ENCODE data around the gene P4HB.
"Not testable (repeated sequence)": the region's sequence is repeated elsewhere in the genome, so short reads cannot be mapped to it uniquely, and the experiment has no call there.

Gene P4HB

DNA sequence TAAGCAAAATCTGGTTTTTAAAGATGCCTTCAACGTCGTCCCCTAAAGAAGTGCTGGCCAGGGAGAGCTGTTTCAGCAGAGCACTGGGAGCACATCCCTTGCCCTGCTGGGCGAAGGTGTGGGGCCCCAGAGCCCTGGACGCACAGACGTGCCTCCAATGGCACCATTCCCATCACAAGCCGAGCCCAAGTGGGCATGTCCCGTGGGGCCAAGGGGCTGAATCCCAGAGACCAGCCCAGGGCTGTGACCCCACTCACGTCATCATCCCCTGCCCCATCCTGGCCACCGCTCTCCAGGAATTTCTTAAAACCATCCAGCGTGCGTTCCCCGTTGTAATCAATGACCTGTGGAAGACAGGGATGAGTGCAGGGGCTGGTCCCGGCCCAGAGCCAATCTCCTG, 15.4 kb downstream of the P4HB start:
- no peak for DNase-seq

DNA sequence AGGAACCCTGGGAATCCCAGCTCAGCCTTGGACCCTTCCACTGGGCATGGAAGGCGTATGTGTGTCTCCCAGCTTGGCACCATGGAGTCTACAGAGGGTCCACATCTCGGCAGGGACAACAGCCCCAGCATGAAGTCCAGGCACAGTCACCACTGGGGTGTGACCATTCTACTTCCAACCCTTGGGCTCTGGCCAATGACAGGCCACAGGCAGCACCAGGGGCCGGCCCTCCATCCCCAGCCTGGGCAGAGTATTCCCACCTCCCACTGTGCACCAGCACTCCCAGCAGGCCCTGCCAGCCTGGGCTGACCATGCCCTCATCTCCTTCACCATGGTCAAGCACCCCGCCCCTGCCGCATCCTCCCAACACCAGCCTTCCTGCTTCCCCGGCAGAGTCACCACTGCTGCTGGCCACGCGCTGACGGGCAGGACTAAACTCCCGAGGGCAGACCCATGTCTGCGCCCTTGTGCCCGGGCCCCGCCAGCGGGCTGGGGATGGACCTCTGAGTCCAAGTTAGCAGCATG, 15.9 kb downstream of the P4HB start:
- DNase-seq = no peak

DNA sequence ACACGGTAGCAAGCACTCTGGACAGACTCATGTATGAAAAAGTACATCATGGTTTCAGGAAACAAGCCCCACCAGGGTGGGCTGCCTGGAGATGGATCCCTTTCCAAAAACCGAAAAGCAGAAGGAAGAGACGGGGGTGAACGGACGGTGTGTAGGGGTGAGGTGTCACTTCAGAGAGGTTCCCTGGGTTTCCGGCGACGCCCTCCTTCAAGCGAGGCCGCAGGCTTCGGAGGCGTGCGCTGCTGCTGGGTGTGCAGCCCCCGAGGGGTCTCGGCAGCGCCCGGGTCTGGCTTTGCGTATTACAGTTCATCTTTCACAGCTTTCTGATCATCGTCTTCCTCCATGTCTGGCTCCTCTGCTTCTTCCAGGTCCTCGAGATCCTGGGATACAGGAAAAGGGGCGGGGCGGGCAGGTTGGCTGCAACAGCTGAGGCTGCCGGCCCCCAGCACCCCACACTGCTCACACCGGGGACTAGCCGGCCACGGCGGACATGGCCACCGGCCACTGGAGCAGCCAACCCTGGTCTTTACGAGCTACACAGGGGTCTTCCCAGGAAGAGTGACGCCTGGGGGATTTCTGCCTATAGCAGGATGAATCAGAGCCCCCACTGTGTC, 16.5 kb downstream of the P4HB start:
- DNase-seq = no peak

DNA sequence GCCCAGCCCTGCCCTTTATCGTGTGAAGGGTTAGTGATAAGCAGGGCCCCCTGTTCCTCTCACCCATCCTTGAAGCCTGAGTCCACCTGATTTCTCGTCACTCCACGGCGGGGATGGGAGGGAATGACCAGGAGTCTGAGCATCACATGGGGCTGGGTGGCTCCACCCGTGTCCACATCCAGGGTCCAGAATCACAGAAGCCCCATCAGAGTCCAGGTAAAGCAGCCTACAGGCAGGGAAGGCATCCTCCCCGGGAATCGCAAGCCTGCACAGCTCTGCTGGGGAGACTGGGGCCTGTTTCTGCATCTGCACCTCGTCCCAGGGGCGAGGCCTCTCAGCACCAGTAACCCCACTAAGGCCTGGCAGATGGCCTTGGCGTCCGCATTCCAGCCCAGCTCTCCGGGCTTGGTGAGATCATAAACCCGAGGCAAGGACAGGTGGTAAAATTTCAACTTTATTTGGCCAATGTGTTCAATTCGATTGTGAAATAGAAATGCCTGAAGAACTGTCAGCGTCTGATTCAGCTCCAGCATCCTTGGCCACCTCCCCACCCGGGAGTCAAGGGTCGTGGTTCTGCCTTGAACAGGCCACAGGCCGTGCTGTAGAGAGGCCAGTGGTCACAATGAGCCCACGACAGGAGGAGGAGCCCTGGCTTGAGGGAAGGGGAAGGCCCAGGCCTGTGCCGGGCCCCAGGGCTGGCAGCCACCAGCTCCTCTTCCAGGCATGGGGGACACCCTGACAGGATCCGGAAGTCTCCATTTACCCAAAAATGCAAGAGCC, 17.4 kb downstream of the P4HB start:
- no peak for DNase-seq

DNA sequence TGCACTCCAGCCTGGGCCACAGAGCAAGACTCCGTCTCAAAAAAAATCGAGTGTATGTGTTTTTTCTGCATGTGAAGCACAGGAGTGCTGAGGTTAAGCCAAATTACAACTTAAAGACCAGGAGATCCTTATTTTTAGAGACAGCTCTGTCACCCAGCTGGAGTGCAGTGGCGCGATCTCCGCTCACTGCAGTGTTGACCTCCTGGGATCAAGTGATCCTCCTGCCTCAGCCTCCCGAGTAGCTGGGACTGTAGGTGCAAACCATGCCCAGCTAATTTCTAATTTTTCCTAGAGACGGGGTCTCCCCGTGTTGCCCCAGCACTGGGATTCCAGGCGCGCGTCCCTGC, 18.0 kb downstream of the P4HB start:
- DNase-seq = no peak

DNA sequence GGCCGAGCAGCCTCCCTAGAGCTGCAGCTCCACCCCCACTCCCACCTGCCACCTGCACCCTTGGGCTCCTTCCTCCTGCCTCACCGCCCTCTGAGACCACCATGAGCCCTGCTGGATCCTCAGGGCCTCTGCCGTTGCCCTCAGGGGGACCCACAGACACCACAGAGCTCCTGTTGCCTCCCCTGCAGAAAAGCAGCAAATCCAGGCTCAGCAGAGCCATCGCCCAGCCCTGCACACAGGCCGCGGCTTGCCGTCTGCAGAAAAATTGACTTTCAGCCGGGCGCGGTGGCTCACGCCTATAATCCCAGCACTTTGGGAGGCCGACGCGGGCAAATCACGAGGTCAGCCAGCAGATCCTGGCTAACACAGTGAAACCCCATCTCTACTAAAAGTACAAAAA, 18.5 kb downstream of the P4HB start:
- no peak for DNase-seq

DNA sequence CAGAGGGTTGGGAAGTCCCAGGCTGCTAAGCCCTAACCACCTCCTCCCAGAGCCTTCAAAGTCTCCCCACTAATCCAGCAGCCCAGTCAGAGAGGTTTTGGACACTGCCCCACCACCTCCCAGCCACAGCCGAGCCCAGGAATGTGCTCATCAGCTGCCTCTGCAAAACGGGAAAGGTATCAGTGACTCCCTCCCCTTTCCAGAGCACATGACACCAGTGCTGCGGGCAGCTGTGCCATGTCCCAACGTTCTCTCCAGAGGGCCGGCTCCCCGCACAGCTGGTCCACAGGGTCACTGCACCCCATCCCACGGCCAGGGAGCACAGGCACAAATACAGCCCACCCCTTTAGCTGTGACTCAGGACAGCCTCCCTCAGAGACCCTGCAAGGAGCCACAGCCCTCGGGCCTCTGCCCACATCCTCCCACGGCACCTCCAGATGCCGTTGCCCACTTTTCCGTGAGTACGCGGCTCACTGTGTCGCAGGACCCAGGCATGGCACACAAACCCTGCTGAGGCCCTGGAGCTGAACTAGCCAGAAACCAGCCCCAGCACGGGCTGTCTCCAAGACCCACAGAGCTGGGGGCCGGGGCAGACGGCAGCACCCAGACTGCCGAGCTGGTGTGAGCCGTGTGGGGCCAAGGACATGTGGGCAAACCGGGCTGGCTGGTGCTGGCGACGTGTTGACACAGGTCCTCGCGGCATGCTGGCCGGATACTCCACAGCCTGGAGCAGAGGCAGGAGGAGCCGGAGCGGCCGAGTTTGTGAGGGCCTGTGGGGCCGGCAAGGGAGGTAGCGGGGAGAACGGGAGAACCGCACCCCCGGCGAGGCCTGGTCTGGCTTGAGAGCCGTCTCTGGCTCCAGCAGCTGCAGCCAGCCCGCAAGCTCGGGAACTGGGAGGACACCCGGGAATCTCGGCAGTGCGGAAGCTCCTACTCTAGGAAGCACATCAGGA, 19.2 kb downstream of the P4HB start:
- no peak for DNase-seq

DNA sequence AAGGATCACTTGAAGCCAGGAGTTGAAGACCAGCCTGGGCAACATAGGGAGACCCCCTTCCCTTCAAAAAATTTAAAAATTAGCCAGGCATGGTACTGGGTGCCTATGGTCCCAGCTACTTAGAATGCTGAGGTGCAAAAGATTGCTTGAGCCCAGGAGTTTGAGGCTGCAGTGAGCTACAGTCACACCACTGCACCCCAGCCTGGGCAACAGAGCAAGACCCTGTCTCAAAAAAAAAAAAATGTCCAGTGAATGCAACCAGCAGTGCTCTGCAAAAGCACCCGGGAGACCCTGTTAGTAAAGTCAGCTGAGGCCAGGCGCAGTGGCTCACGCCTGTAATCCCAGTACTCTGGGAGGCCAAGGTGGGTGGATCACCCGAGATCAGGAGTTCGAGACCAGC, 20.3 kb downstream of the P4HB start:
- not testable (repeated sequence) for DNase-seq

DNA sequence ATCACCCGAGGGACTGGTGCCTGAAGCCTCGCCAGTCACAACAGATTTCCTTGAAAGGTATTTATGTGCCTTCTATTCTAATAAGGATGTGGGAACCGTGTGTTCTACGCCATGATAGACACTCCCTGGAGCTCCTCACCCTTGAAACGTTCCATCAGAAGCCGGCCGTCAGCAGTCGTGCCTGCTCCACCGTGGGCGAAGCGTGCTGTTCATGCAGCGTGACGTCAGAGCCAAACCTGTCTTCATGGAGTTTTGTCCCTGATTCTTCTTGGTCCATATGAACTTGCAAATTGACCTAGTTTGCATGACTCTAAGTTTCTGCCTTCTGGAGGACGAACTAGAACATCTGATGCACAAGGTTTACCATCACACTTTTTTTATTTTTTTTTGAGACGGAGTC, 21.0 kb downstream of the P4HB start:
- DNase-seq = no peak

DNA sequence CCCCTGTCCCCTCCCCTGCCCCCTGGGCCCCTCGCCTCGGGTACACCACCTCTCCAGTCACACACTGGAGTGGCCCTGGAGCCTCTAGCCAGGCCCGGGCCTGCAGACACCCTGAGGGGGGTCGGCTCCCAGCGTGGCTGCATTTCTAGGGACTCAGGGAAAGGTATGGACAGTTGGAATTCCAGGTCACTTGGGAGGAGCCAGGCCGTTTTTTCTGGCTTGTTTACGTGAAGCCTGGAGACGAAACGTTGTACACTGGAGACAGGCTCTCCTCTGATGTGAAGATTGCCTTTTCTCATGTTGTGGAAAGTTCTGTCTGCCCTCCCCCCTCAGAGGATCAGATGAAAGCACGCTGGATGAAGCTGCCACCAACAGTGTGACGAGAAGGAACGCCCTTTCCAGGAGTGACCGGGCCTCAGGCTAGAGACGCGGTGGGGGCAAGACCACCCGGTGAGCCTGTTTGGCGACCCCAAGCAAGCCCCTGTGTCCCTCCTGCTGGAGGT, 21.5 kb downstream of the P4HB start:
- no peak for DNase-seq

DNA sequence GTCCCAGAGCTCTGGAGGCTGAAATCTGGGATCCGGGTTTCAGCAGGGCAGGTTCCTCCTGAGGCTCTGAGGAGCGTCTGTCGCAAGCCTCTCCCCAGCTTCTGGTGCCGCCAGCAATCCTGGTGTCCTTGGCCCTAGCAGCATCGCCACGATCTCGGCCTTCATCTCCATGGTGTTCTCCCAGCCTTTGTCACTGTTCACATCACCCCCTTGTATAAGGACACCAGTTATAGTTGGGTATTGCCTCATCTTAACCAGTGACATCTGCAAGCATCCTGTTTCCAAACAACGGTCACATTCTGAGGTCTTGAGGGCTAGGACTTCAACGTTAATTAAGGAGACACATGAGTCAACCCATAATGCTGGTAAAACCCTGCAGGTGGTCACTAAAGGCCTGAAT, 22.7 kb downstream of the P4HB start:
- DNase-seq = no peak

DNA sequence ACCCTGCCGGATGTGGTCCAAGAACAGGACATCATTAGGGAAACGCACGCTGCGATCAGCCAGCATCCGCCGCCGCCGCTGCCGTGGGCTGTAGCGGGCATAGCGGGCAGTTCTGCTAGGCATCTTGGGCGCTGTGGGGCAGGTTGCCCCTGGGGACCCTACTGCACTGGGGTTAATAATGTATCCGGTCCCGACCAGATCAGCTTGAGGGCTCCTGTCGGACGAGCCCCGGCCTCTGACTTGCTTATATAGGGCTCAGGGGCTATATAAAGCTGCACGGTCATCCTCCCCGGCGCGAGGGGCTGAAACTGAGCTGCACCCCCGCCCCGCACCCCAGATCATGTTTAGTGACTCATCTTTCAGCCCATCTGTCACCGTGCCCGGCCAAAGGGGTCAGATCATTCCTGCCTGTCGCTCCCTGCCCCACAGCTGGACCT, 25.5 kb downstream of the P4HB start, which contains the start of gene PPP1R27:
TSS of gene PPP1R27 (minus strand) at position 220 of the 437 bp plus-strand sequence. CDS start at position 123, 97 bp downstream.
- no peak for DNase-seq

DNA sequence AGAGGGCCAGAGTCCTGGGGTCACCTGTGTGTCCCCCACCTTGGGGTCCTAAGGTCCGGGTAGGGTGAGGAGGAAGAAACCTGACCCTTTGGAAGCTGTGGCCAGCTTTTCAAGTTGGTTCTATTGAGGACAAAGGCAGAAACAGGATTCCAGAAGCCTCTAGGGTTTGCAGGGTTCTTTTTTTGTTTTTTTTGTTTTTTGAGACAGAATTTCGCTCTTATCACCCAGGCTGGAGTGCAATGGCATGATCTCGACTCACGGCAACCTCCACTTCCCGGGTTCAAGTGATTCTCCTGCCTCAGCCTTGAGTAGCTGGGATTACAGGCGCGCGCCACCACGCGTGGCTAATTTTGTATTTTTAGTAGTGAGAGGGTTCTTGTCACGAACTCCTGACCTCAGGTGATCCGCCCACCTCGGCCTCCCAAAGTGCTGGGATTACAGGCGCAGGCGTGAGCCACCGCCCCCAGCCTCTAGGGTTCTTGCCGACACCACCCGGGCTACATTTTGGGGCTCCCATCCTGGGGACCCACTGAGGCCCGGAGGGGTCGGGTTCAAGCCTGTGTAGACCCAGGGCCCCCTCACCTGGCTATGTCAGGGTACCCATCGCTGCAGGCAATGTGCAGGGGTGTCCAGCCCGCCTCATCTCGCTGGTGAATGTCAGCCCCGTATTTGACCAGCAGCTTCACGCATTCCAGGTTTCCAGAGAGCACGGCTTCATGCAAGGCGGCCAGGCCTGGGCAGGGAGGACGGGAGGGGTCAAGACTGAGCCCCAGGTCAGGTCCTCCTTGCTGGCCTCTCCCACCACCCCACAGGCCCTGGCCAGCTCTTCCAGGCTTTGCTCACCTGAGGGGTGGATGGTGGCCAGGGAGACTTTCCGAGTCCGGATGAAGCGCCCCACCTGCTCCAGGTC, 26.2 kb downstream of the P4HB start:
- DNase-seq = no peak

DNA sequence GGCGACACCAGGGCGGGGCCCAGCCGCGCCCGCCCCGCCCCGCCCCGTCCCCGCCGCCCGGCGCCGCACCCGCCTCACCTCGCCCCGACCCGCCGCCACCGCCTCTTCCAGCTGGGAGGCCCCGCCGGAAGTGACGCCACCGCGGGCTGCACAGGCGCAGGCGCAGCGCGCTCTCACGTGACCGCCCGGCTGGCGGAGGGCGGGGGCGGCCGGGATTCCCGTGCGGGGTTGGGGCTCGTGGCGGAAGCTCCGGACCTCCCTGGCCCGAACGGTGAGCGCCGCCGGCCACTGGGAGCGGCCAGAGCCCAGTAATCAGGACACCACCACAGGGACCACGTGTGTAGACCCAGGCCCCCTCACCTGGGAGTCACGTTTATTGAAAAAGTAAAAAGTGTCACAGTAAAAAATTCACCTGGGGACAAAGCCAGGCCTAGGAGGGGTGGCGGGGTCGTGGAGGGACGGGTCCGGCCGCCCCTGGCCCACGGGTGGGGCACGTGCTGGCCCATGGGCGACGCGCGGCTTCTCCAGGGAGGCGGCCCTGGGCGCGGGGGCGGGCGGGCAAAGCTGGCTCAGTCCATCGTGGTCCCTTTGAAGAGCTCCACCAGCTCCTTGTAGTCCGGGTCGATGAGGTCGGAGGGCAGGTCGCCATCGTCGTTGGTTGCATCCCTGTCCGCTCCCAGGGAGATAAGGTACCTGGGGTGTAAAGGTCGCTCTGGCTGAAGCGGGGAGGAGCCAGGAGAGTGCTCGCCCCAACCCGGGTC, 27.0 kb downstream of the P4HB start, which contains the start of gene MCRIP1:
TSS of gene MCRIP1 (minus strand) at position 132 of the 761 bp plus-strand sequence. CDS start 8,785 bp downstream, outside the sequence.
- peak; percentile 97 to 98 for DNase-seq

DNA sequence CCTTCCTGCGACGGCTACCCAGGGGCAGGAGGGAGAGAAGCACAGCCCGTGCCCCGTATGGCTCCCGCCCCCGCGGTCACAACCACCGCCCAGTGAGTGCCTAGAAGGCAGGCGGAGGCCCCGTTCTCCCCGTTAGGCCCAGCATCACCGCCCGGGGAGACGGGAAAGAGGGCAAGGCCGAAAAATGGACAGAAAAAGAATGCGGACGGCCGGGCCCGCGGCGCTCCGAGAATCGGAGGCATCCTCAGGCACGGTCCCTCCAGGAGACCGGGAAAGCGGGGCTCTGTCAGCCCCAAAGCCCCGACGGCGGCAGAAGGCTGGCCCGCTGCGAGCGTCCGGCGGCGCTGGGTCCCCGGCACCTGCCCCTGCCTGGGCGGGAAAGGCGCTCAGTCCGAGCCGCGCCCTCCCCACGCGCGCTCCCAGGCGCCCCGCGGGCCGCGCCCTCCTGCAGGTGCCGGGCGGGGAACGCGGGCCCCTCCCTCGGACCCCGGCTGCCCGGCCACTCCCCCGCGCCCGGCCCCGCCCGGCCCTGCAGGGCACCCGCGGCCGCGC, 27.7 kb downstream of the P4HB start:
- DNase-seq = peak; percentile 60 to 62

DNA sequence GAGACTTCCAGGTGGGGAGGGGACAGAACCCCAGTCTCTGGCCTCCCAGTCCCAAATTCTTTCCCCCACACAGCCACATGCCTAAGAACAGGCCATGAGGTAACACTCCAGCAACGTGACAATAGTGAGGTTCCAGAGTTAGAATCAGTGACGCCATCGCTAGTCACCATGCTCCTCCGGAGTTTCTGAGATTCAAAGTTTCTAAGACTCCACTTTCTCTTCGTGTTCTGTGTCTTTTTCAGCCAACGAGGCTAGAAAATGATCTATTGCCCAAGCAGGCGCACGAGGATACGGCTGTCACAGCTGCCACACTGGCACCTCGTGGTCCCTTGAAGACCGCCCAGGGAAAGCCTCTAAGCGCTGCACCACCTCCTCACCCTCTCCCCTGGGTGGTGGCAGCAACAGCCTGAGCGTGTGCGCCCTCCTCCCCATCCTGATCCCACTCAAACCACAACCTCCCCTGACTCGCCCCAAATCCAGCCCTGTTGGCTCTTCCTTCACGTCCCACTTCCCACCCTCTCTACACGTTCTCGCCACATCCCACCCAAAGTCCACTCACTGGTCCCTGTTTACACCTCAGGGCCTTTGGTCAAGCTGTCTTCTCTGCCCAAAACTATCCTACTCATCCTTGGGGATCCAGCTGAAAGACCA, 28.3 kb downstream of the P4HB start:
- DNase-seq = peak; percentile 49 to 60

DNA sequence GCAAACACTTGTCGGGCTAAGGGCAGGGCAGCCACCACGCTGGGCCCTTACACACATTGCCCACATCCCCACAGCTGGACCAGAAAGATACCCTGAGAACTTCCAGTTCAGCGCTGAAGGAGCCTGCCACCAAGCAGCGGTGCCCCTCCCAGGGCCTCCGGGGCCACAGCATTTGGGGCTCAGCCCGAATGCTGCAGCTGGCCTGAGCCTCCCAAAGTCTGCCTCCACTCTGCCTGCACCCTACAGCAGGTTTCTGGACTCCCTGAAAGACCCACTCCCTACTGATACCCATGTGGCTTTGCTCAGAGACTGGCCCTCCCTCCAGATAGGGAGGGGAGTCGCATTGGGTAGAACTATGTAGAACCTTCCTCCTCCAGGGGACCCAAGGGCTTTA, 28.8 kb downstream of the P4HB start:
- DNase-seq = peak in 1 of 2 donors; percentile 24

DNA sequence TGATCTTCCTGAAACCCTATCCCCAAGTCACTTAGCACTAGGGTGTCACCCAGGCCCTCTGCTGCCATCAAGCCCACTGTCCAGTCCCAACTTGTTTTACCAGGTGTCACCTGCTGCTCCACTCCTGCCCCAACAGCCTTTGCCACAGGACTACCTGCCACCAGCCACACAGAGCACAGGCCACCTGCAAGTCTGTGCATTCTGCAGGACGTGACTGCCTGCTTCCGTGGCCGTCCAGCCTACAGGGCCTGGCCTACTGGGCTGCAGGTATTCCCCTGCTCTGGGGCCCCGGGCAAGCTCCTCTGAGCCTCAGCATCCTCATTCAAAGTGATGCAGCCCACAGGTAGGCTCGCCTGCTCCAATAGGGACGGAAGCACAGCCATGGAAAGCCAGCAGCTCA, 30.5 kb downstream of the P4HB start:
- DNase-seq = no peak

DNA sequence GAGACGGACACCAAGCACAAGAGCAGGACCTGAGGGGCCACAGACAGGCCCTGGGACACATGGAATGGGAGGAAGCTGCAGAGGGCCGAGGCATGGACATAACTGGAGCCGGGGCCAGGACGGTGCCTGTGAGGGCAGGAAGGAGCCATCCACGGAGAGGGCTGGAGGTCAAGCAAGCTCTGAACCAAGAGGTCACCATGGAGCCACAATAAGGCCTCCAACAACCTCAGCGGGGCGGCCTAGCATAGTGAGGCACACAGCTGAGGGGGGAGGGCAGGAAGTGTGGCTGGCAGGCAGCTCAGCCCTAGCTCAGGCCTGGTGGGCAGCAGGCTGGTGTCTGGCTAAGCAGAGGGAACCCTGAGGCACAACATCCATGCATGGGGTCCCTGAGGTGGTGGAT, 31.7 kb downstream of the P4HB start:
- no peak for DNase-seq

DNA sequence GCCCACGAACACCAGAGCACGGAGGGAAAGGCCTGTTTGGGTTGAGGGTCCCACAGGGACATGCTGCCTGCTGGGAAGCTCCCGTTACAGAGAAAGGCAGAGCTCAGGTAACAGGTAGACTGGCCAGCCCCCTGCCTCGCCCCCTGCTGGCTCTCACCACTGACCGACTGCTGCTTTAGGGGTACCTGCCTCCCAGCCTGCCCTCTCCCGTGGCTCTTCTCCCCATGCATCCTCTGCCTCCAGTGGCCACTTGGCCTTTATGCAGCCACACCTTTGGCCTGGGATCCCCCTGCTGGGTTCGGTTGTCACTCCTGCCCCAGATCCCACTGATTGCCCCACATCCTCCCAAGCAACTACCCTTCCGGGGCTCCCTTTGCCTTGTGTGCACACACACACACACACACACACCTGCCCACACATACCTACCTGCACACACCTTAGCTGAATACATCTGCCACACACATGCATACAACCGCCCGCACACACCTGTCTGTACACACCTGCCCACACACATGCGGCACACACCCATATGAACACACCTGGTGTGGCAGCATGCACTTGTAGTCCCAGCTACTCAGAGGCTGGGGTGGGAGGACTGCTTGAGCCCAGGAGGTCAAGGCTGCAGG, 34.4 kb downstream of the P4HB start:
- no peak for DNase-seq
